GM13977 (cell line): ENCODE measurements around the gene TP53BP1.

Source experiments
- DNase-seq: peaks from one replicate; pipeline ENCODE4 v3.0.0; 2012; ENCODE audit warnings: low spot score
- CTCF ChIP-seq: IDR thresholded peaks from 2 replicates; pipeline ENCODE4 v1.5.1; 2012; ENCODE audit warnings: mild to moderate bottlenecking, control low read depth; ENCODE audit not compliant: insufficient read depth; ENCODE audit errors: extremely low read depth, missing control alignments
- in situ Hi-C: fragments of 300-500 bp; cut with MboI; formaldehyde crosslinking; loops from one replicate; pipeline ENCODE4 v1.12.0; 2022; ENCODE audit warnings: low sequenced_read_pairs, low pct_unique_long_range_greater_than_20kb, mixed read lengths, inconsistent platforms; ENCODE audit not compliant: unreplicated experiment

TP53BP1 gene

GRCh38 chr15:43439268-43439667 lies 53.7 kb downstream of the TP53BP1 start:
- no peak for DNase-seq
- in situ Hi-C loops: no loop called here
- TF ChIP-seq CTCF: no peak

GRCh38 chr15:43436395-43436794 lies 56.6 kb downstream of the TP53BP1 start:
- TF ChIP-seq CTCF: no peak
- in situ Hi-C loops: no loop called here
- DNase-seq: no peak

- DNase-seq: no peak
- in situ Hi-C loops: no loop called here
- no peak for TF ChIP-seq CTCF
Observed at GRCh38 chr15:43434446-43434845, 58.5 kb downstream of the TP53BP1 start.

- TF ChIP-seq CTCF: no peak
- no peak for DNase-seq
- in situ Hi-C loops: no loop called here
Observed at GRCh38 chr15:43433661-43434303, 59.2 kb downstream of the TP53BP1 start.

- no peak for TF ChIP-seq CTCF
- no peak for DNase-seq
- in situ Hi-C loops: no loop called here
Observed at GRCh38 chr15:43433165-43433564, 59.8 kb downstream of the TP53BP1 start.

- DNase-seq: no peak
- TF ChIP-seq CTCF: no peak
- in situ Hi-C loops: no loop called here
Observed at GRCh38 chr15:43429687-43430086, 63.3 kb downstream of the TP53BP1 start.
